ENCODE measurements around the gene ARHGAP45. TPM values are rescaled to one million over a fixed set of nuclear protein-coding genes. Genes with fewer than 3 reads are reported as not detected.
A peak's percentile ranks its signal among the peaks of the same experiment; 100 is the strongest.

The ARHGAP45 gene
- total RNA-seq, 1 experiment from 2014 or later = 3.1 TPM

DNA sequence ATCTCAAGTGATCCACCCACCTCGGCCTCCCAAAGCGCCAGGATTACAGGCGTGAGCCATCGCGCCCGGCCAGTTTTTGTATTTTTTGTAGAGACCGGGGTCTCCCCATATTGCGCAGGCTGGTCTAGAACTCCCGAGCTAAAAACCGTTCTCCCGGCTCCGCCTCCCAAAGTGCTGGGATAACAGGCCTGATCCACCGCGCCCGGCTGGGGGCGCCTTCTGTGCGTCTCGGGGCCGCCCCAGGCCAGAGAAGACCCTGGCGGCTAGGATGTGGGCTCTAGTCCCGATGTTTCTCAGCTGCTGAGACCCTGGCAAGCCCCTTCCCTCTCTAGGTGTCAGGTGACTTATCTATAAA, 3.6 kb downstream of the ARHGAP45 start:
- no peak for DNase-seq (ENCODE audit: low spot score)

DNA sequence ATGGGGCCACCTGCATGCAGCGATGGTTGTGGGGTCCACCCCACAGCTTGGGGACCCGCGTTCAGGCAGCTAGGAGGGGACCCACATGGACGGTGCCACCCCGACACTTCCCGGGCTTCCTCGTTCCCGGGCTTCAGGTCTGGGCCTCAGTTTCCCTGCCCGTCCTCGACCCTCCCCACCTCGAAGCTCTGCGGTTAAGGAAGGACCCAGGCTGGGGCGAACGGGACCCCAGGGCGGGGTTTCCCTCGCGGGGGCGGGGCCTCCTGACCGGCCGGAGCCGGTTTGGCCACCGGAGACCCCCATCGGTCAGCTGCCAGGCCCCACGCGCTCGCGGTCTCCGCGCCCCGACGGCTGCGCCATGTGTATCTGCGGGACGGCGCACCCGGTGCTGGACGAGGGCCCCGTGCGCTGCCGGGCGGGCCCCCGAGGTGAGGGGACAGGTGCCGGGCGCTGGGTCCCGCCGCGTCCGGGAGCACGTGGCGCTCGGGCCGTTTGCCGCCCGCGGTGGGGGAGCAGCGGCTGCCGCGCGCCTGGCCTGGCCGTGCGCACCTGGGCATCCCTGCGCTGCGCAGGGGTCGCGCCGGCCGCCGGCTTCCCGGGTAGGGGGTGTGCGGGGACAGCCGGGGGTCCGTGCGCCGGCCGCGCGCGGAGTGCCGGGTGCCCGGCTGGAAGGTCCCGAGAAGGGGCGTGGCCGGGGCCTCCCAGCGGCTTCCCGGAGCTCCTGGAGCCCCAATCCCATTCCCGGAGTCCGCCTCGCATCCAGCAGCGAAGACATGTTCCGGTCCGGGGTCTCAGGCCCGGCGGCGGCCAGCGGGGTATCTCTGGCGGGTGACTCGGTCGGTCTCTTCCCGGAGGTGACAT, 4.2 kb downstream of the ARHGAP45 start:
- no peak for DNase-seq (ENCODE audit: low spot score)

DNA sequence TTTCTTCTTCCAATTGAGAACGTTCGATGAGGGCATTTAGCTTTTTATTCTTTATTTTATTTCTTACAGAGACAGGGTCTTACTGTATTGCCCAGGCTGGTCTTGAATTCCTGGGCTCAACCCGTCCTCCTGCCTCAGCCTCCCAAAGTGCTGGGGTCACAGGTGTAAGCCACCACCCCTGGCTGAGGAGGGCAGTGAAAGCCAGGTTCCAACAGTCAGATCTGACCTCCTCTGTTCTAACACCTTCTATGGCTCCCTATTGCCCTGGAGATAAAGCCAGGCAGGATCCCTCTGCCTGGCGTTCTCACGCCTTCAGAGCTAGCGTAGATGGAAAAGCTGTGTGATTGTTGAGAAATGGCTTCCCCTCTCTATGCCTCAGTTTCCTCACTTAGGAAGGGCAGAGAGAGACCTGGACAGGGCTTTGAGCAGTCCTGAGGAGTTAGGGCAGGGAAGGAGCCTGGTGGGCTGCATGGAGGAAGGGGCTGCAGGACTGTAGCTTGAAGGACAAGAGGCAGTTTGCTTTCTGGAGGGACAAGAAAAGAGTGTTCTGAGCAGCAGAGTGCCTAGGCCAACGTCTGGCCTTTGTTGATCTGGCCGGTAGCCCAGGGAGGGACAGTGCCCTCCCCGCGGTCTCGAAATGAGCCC, 5.5 kb downstream of the ARHGAP45 start:
- DNase-seq (ENCODE audit: low spot score) = no peak

DNA sequence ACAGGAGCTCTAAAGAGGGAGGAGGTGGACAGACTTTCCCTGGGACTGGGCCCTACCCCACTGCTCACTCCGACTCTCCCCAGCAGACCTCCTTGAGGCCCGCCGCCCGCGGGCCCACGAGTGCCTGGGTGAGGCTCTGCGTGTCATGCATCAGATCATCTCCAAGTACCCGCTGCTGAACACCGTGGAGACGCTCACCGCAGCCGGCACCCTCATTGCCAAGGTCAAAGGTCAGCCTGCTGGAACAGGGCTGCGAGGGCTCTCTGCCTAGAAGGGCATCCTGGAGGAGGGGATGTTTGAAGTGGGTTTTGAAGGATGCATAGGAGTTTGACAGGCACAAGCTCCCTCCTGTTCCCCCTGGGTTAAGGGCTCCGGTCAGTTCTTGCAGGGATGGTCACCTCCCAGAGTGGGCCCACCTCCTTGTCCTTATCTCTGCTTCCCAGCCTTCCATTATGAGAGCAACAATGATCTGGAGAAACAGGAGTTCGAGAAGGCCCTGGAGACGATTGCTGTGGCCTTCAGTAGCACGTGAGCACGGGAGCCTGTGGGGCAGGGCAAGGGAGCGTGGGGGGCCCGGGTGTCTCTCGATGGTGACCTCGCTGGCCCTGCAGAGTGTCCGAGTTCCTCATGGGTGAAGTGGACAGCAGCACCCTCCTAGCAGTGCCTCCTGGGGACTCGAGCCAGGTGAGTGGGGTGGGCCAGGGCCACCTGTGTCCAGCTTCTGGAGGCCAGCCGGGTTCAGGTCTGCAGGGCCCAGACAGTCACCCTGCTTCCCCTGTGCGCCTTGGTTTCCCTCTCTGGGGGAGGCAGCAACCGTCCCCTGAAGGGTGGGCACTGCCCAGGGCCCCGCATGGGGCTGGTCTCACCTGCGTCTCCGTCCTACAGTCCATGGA, 6.3 kb downstream of the ARHGAP45 start:
- no peak for DNase-seq (ENCODE audit: low spot score)

DNA sequence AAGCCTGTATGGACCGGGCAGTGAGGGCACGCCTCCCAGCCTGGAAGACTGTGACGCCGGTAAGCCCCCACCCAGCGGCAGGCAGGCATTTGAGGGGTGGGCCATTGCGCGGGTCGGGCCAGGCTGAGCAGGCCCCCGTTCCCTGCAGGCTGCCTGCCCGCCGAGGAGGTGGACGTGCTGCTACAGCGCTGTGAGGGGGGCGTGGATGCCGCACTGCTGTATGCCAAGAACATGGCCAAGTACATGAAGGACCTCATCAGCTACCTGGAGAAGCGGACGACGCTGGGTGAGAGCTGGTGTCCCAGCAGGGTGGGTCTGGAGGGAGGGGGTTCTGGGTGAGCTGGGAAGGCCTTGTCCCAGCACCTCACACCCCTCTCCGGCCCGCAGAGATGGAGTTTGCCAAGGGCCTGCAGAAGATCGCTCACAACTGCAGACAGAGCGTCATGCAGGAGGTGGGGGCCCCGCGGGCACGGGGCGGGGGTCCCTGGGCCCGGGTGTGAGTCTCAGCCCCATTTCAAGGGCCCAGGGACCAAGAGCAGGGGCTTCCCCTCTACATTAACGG, 7.1 kb downstream of the ARHGAP45 start:
- no peak for DNase-seq (ENCODE audit: low spot score)

DNA sequence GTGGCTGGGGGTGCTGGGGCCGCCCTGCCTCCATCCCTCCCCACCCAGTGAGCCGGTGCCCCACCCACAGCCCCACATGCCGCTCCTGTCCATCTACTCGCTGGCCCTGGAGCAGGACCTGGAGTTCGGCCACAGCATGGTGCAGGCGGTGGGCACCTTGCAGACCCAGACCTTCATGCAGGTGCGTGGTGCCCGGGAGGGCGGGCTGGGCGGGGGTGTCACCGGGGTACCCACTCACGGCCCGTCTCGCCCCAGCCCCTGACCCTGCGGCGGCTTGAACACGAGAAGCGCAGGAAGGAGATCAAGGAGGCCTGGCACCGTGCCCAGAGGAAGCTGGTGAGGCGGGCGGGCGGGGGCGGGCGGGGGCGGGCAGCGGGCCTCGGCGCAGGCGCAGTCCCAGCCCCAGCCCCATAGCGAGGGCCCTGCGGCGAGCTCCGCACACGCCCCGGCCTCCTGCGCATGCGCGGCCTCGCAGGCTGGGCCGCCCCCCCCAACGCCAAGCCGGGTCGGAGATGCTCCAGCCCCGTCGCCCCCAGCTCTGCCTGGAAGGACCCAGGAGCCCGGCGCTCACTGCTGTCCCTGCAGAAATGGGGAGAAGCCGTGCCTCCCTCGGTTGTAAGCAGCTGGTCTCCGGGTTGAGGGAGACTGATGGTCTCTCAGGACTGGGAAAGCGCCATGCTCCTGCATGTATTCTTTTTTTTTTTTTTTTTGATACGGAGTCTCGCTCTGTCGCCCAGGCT, 7.7 kb downstream of the ARHGAP45 start:
- DNase-seq (ENCODE audit: low spot score) = peak; percentile 78

DNA sequence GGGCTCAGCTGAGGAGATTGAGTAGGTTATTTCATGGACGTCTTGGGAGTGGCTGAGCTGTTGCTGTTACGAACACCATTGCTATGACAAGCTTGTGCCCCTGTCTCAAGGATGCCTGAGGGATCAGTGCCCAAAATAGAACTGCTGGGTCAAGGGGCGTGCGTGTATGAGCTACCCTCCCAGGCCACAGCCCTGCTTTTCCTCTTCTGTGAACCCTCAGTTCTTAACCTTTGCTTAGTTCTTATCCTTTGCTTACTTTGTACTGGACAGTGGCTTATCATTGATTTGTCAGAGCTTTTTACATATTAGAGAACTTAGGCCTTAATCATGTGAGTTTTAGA, 9.0 kb downstream of the ARHGAP45 start:
- DNase-seq (ENCODE audit: low spot score) = no peak

DNA sequence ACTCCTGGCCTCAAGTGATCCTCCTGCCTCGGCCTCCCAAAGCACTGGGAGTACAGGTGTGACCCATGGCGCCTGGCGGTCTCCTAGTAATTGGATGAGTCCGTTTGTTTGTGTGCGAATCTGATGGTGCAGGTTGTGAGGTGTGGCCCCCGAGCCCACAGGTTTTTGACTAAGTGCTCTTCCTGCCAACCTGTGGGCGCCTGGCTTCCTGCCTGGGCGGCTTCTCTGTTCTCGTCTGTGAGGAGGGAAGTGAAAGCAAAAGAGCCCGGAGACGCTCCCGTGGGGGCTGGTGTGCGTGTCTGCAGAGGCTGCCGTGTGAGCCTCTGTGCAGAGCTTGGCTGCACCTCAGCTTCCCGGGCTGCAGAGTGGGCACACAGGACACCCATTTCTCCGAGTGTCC, 10.0 kb downstream of the ARHGAP45 start:
- DNase-seq (ENCODE audit: low spot score) = peak; percentile 42

DNA sequence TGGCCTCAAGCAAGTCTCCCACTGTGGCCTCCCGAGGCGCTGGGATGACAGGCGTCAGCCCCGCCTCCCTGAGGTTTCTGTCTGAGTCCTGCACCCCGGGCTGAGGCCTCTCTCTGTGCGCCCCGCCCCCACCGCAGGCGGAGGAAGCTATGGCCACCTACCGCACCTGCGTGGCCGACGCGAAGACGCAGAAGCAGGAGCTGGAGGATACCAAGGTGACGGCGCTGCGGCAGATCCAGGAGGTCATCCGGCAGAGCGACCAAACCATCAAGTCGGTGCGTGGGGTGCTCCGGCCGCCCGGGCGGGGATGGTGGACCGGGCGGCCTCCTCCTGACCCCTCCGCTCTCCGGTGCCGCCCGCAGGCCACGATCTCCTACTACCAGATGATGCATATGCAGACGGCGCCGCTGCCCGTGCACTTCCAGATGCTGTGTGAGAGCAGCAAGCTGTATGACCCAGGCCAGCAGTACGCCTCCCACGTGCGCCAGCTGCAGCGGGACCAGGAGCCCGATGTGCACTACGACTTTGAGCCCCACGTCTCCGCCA, 12.7 kb downstream of the ARHGAP45 start:
- DNase-seq (ENCODE audit: low spot score) = no peak

DNA sequence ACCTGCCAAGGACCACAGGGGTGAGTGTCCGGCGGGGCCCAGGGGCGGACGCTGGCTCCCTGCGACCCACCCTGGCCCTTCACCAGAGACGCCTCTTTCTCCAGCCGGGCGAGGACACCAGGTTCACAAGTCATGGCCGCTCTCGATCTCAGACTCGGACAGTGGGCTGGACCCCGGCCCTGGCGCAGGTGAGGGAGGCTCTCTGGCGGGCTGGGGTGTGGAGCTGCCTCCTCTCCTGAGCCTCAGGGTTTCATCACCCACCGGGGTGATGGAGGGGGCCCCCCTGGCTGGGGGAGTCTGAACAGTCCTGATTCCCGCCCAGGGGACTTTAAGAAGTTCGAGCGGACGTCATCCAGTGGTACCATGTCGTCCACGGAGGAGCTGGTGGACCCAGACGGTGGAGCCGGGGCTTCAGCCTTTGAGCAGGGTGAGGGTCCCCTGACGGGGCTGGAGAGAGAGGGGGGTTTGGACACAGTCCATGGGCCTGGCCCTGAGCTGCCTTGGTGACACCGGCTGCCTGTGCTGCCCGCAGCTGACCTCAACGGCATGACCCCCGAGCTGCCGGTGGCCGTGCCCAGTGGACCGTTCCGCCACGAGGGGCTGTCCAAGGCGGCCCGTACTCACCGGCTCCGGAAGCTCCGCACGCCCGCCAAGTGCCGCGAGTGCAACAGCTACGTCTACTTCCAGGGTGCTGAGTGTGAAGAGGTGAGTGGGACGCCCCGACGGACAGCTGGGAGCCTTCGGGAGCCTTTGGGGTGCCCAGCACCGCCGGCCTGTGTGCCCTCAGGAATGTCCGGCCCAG, 13.6 kb downstream of the ARHGAP45 start:
- DNase-seq (ENCODE audit: low spot score) = no peak

DNA sequence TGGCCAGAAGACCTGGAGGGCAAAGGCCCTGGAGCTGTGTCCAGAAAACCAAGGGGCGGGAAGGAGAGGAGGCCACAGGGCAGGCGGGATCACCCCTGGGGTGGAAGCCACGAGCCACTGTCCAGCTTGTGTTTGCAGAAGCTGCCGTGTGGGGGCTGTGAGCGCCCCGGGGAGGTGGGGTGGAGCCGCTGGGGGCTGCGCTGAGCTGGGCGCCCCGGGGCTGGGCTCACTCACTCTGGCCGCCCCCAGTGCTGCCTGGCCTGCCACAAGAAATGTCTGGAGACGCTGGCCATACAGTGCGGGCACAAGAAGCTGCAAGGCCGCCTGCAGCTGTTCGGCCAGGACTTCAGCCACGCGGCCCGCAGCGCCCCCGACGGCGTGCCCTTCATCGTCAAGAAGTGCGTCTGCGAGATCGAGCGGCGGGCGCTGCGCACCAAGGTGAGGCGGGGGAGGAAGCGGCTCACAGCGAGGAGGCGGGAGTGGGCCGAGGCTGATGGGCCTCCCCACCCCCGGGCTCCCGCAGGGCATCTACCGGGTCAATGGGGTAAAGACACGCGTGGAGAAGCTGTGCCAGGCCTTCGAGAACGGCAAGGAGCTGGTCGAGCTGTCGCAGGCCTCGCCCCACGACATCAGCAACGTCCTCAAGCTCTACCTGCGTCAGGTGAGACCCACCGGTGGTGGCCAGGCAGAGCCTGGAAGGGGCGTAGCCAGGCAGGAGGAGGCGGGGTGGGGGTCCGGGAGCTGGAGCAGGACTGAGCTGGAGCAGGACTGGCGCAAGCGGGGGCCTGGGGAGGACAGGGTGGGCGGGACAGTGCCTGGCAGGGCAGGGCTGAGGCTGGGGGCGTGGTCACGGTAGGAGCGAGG, 14.6 kb downstream of the ARHGAP45 start:
- no peak for DNase-seq (ENCODE audit: low spot score)

DNA sequence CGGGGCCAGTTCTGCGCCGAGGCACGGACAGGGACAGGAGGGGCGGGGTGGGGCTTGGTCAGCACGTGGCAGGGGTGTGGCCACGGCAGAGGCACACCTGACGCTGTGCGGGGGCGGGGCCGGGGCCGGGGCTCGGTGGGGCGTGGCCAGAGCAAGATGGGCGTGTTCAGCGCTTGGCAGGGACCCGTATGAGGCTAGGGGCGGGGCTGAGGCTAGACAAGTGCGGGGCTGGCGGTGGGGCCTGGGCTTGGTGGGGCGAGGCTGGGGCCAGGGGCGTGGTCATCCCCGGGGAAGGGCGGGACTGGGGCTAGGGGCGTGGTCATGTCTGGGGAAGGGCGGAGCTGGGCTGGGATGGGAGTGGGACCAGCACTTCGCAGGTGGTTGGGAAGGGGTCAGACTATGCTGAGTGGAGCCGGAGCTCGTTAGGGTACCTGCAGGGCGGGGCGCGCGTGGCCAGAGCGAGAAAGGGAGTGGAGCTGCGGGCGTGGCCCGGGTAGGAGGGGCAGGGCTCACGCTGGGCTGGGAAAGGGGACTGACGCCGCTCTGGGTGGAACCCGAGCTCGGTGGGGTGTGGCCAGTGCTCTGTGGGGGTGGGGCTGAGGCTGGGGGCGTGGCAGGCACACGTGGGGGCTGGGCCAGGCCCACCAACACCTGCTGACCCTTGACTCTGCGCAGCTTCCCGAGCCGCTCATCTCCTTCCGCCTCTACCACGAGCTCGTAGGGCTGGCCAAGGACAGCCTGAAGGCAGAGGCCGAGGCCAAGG, 15.4 kb downstream of the ARHGAP45 start:
- no peak for DNase-seq (ENCODE audit: low spot score)

DNA sequence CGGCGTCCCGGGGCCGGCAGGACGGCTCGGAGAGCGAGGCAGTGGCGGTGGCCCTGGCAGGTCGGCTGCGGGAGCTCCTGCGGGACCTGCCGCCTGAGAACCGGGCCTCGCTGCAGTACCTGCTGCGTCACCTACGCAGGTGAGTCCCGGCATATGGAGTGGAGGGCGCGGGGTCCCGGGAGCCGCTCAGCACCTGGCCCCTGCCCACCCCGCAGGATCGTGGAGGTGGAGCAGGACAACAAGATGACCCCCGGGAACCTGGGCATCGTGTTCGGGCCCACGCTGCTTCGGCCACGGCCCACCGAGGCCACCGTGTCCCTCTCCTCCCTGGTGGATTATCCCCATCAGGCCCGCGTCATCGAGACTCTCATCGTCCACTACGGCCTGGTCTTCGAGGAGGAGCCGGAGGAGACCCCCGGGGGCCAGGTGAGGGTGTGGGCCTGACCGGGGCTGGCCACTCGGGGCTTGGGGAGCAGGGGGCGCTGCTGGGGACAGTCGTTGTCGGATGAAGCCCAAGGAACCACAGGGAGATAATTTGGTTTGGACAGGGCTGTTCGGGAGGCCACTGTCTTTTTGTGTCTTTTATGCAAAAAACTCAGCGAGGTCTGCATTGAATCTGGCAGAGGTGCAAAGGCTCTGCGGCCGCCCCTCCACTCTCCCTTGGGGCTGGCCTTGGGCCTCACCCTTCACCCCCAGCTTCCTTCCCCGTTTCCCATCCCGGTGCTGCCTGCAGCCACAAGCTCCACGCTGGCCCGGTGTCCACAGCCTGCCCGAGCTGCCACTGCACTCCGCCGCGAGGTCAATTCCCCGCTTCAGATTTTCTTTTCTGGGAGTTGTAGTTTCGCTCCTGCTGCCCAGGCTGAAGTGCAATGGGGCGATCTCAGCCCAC, 16.2 kb downstream of the ARHGAP45 start:
- no peak for DNase-seq (ENCODE audit: low spot score)

DNA sequence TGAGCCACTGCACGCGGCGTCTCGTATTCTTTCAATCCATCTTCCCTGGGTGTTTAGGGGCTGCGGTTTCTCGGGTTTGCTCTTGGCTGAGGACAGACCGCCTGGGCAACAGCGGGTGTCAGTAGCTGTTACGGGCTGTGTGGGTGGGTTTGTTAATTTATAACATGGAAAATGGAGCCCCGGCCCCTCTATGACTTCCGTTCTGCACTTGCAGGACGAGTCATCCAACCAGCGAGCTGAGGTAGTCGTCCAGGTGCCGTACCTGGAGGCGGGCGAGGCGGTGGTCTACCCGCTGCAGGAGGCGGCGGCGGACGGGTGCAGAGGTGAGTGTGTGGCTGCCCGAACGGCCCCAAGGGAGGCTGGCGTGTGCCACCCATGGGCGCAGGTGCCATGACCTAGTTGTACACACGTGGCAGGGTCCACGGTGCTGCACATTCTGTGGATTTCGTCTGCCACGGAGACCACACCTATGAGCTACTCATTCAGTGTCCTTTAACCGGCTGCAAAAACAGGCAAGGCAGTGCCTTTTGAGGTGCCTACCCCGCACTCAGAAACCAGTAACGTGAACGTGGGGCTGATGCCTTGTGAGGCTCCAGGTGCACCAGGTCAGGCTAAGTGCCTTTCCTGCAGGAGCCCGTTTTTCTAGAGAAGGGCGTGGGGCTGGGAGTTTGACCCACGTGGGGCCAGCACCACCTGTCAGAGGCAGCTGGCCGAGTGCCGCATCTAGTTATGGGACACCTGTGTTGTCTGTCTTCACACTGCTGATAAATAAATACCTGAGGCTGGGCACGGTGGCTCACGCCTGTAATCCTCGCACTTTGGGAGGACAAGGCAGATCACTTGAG, 17.3 kb downstream of the ARHGAP45 start:
- DNase-seq (ENCODE audit: low spot score) = no peak

DNA sequence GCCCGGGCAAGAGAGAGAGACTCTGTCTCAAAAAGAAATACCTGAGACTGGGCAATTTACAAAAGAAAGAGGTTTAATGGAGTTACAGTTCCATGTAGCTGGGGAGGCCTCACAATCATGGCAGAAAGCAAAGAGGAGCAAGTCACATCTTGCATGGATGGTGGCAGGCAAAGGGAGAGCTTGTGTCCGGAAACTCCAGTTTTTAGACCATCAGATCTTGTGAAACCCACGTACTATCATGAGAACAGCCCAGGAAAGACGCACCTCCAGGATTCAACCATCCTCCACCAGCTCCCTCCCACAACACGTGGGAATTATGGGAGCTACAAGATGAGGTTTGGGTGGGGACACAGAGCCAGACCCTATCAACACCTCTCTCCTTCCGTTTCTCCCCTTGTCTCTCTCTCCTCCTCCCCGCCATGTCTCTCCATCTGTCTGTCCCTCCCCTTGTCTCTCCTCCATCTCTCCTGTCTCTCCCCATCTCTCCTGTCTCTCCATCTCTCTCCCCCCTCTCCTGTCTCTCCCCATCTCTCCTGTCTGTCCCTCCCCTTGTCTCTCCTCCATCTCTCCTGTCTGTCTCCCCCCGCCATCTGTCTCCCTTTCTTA, 18.2 kb downstream of the ARHGAP45 start:
- no peak for DNase-seq (ENCODE audit: low spot score)

Measured in A172 (cell line).